Pancreas (tissue), 10 donors: ENCODE data around the gene ANKS1B. TPM values are rescaled to one million over a fixed set of nuclear protein-coding genes. Genes with fewer than 3 reads are reported as not detected.

ENCODE experiments used
- ATAC-seq, 4 donors: fragments of 200-7000 bp; cut with Tn5 transposase; one replicate each; pipeline versions ENCODE4 v1.8.0 to v1.9.1; 2020; ENCODE audit warnings: mild to moderate bottlenecking in 4 of 4, moderate library complexity in 4 of 4
- DNase-seq, 6 donors: peaks; one replicate each; pipeline ENCODE4 v3.0.0-alpha.2; 2020
- FAIRE-seq: peaks from 2 replicates; lab custom pipeline; 2012; peaks lifted over from hg19 to GRCh38; lab: Jason Lieb, UNC
- H3K27ac ChIP-seq, 4 donors: fragments of 200-600 bp; sonication (generic); 1 replicate in 3 of 4; 2 replicates in 1 of 4; pipeline versions ENCODE4 v1.5.0 to v1.8.0; 2020
- H3K27me3 ChIP-seq, 4 donors: fragments of 200-600 bp; one replicate each; pipeline ENCODE4 v1.8.0; 2021
- H3K36me3 ChIP-seq, 3 donors: fragments of 200-600 bp; sonication (generic) in 1 of 3; one replicate each; pipeline versions ENCODE4 v1.5.0 to v1.8.0; 2020 to 2021
- H3K4me1 ChIP-seq, 3 donors: fragments of 200-600 bp; one replicate each; pipeline ENCODE4 v1.8.0; 2021
- H3K4me3 ChIP-seq, 4 donors: fragments of 200-600 bp; sonication (generic) in 2 of 4; one replicate each; pipeline versions ENCODE4 v1.5.0 to v1.8.0; 2020 to 2021
- H3K9me3 ChIP-seq, 4 donors: fragments of 200-600 bp; one replicate each; pipeline ENCODE4 v1.8.0; 2021
- WGBS, 2 donors: extraction: QIAGEN DNeasy Blood & Tissue Kit; methylation state at CpG; one replicate each; pipeline ENCODE4 v1.1.7; 2013; 5-methylcytosine and 5-hydroxymethylcytosine counted together
- intact Hi-C, 3 donors: fragments of 100-400 bp; cut with DNase I; formaldehyde crosslinking; loops; one replicate each; pipeline versions ENCODE4 v1.11.1 to v1.14.2; 2022
- polyA plus RNA-seq, 2 donors: library from polyadenylated mRNA; stranded (reverse); fragments of 200-250 nt; gene quantifications; one replicate each; pipeline ENCODE4 v1.2.3, GENCODE V29; 2013
- total RNA-seq, 6 donors: library from RNA; stranded (reverse); fragmentation: NEBNext Ultra II Directional in 4 of 6; extraction: Animal tissue kit (Norgen Biotek cat#: 25700) in 4 of 6; gene quantifications; one replicate each; pipeline versions ENCODE4 v1.2.1 to v1.2.4, GENCODE V29; 2021 to 2023
- TF ChIP-seq, protein P1 (sequence below), 4 donors: fragments of 200-600 bp; sonication (generic) in 3 of 4; IDR thresholded peaks; one replicate each; pipeline versions ENCODE4 v1.5.0 to v1.8.0; 2021; ENCODE audit warnings: antibody characterized with exemption in 4 of 4
- donor health status: healthy with polysubstance abuse.
- donor health status: DM: no; HTN: no; CAD: no; lungs with moderate emphysema.
- donor health status: DM: no; HTN: no; CAD: no.
- donor health status: control.
- donor health status: control.
- donor health status: Bipolar disorder and iron deficiency.
- donor health status: DM: yes; HTN: yes; CAD: no.
- donor health status: DM: no; HTN: no; CAD: no.
- donor health status: DM: no; HTN: no; CAD: no.
- donor health status: DM: yes; HTN: yes; CAD: no.

ANKS1B gene
- total and polyA plus RNA-seq, 8 donors = 0.49 to 3.2 (median 1.9) TPM

DNA sequence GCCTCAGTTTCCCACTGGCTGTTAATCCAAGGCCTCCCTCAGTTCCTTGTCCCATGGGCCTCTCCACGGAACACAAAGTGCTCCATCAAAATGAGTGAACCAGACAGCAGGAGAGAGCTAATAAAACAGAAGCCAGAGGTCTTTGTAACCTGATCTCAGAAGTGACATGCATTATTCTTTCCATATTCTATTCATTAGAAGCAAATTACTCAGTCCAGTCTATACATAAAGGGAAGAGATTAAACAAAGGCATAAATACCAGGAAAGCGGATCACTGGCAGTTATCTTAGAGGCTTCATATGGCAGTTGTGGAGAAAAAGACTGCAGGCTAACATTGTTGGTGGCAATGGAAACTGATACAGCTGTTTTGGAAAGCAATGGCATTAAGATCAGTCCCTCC, 507.8 kb downstream of the ANKS1B start:
- H3K9me3 ChIP-seq = no peaks in the 10 kb centered on the region
- H3K27ac ChIP-seq = no peak overlapping the region
- H3K27me3 ChIP-seq = no peaks in the 10 kb centered on the region
- FAIRE-seq = no peak
- 61 to 72% methylated on average over 2 of the region's 2 CpGs for WGBS, 2 donors
- H3K4me3 ChIP-seq = no peak overlapping the region
- TF ChIP-seq, protein P1, sequence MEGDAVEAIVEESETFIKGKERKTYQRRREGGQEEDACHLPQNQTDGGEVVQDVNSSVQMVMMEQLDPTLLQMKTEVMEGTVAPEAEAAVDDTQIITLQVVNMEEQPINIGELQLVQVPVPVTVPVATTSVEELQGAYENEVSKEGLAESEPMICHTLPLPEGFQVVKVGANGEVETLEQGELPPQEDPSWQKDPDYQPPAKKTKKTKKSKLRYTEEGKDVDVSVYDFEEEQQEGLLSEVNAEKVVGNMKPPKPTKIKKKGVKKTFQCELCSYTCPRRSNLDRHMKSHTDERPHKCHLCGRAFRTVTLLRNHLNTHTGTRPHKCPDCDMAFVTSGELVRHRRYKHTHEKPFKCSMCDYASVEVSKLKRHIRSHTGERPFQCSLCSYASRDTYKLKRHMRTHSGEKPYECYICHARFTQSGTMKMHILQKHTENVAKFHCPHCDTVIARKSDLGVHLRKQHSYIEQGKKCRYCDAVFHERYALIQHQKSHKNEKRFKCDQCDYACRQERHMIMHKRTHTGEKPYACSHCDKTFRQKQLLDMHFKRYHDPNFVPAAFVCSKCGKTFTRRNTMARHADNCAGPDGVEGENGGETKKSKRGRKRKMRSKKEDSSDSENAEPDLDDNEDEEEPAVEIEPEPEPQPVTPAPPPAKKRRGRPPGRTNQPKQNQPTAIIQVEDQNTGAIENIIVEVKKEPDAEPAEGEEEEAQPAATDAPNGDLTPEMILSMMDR (IDR thresholded peaks at IDR 0.05) = no peak
- no peaks in the 10 kb centered on the region for H3K36me3 ChIP-seq
- no peak for ATAC-seq
- intact Hi-C loops = no loop called here
- H3K4me1 ChIP-seq = no peaks in the 10 kb centered on the region
- no peak for DNase-seq

DNA sequence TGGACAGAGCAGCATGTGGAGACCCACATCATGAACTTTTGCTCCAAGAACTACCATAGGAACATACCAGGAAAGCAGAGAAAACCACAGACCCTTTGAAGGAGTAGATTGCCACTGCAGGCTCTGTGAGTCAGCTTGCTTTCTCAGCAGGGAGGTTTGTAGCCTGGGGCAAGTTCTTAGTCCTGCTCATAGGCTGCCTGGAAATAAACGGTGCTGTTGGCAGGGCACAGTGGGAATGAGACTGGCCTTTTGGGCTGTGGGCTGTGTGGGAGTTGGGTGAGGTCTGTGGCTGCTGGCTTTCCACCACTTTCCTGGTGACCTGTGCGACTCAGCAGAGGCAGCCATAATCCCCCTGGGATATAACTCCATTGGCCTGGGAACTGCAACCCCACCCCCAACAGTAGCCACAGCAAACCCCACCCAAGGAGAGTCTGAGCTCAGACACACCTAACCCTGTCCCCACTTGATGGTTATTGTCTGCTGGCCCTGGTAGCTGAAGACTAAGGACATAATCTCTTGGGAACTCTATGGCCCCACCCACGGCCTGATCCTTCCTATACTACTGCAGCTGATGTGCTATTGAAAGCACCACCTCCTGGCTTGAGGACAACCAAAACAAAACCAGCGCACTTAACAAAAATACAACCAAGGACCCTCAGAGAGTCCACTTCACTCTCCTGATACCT, 529.2 kb downstream of the ANKS1B start:
- TF ChIP-seq, protein P1 (IDR thresholded peaks at IDR 0.05) = no peak
- H3K9me3 ChIP-seq = no peaks in the 10 kb centered on the region
- 46 to 70% methylated on average over 4 of the region's 4 CpGs for WGBS, 2 donors
- H3K27me3 ChIP-seq = peaks cover 0 to 4% (median 0%) of the 10 kb centered on the region in 4 donors
- peak in 1 of 6 donors; percentile 12 for DNase-seq
- no peaks in the 10 kb centered on the region for H3K4me1 ChIP-seq
- no peaks in the 10 kb centered on the region for H3K36me3 ChIP-seq
- no peak overlapping the region for H3K4me3 ChIP-seq
- intact Hi-C loops = no loop called here
- ATAC-seq = peak in 1 of 4 donors; percentile 50
- FAIRE-seq = no peak
- H3K27ac ChIP-seq = no peak overlapping the region

DNA sequence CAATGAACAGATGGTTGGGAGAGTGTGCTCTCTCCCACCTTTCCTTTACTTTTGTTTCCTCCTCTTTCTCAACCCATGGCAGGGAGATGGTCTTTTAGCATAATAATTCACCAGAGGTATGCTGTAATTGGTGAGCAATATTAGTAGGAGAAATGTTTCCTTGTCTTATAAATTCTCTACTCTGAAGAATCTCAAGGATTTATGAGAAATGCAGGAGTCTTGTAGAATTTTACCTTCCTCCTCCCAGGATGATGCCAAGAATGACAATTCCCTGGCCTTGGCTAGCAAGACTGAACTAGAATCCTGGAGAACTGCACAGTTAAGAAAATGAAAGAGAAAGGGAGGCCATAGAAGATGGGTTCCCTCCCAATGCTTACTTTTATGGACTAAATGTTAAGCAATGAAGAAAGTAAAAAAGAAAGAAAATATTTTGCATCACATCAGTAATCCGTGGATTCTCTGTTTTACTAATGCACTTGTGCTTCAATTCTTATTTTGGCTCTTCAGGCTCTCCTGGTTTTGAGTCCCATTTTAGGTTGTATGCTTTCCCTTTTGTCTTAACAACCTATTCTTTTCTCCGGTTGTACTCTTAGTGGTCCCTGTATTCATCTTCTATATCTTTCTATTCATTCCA, 530.1 kb downstream of the ANKS1B start:
- H3K27ac ChIP-seq = no peak overlapping the region
- TF ChIP-seq, protein P1 (IDR thresholded peaks at IDR 0.05) = no peak
- 53 to 69% methylated on average over 2 of the region's 2 CpGs for WGBS, 2 donors
- H3K27me3 ChIP-seq = peaks cover 0 to 4% (median 0%) of the 10 kb centered on the region in 4 donors
- H3K4me1 ChIP-seq = no peaks in the 10 kb centered on the region
- no peaks in the 10 kb centered on the region for H3K9me3 ChIP-seq
- ATAC-seq (no peak), DNase-seq (no peak), FAIRE-seq (no peak)
- H3K4me3 ChIP-seq = no peak overlapping the region
- intact Hi-C loops = no loop called here
- H3K36me3 ChIP-seq = no peaks in the 10 kb centered on the region

DNA sequence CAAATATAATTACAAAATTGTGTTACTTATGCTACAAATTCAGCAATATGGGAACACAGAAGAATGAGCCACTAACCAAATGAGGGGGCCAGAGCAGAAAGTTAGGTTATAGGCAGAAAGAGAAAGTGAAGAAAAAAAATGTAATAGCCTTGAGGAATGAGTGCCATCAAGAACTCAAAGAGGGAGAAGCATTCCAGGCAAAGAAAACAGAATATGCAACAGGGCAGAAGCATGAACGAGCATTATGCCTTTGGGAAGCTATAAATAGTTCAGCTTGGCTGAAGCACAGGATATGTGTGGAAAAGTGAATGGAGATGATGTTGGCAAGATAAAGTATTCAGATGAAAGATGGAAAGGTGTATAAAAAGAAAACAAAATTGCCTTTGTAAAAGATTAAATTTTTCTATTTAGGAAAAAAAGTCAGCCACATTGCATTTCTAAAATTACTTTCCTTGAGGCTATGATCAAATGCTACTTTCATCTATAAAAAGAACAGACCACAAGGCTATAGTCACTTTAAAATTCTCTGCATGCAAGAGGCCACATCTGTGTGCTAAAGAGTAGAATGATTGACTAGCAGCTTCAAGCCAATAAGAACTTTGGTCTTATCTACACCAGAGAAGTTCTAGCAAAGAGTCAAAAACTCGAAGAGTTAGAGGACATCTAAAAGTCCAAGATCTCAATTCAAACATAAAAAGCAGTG, 530.7 kb downstream of the ANKS1B start:
- Histone ChIP-seq H3K4me1 (no peaks in the 10 kb centered on the region), H3K9me3 (no peaks in the 10 kb centered on the region), H3K27me3 (peaks cover 0 to 4% (median 0%) of the 10 kb centered on the region in 4 donors), H3K4me3 (no peak overlapping the region), H3K36me3 (no peaks in the 10 kb centered on the region), H3K27ac (no peak overlapping the region)
- 20 to 24% methylated on average over 2 of the region's 2 CpGs for WGBS, 2 donors
- intact Hi-C loops = no loop called here
- ATAC-seq (no peak), FAIRE-seq (no peak), DNase-seq (no peak)
- TF ChIP-seq, protein P1 (IDR thresholded peaks at IDR 0.05) = no peak
